Activated CD4-positive, alpha-beta memory T cell treated with anti-CD3 and anti-CD28 coated beads for 36 hours (primary cell): Measurements from ENCODE around the gene SCART1. TPM values are rescaled to one million over a fixed set of nuclear protein-coding genes. Genes with fewer than 3 reads are reported as not detected.
A peak's percentile ranks its signal among the peaks of the same experiment; 100 is the strongest.
"Not testable (repeated sequence)": the region's sequence is repeated elsewhere in the genome, so short reads cannot be mapped to it uniquely, and the experiment has no call there.

Source experiments
- CTCF ChIA-PET: fragments of 350-600 bp; sonication (Branson Sonifier 250); formaldehyde crosslinking; loops from one replicate; lab custom pipeline; 2021; ENCODE audit warnings: antibody characterized with exemption, inconsistent platforms; lab: Charles Lee
- POLR2A ChIA-PET: fragments of 350-600 bp; sonication (Branson Sonifier 250); formaldehyde crosslinking; loops from one replicate; lab custom pipeline; 2021; ENCODE audit warnings: antibody characterized with exemption; lab: Charles Lee
- DNase-seq: peaks from one replicate; pipeline ENCODE4 v3.0.0-alpha.2; 2020
- H3K27ac Mint-ChIP-seq: one replicate; pipeline ENCODE4 v1.8.0; 2021; ENCODE audit warnings: mixed read lengths
- H3K27me3 Mint-ChIP-seq: one replicate; pipeline ENCODE4 v1.8.0; 2021; ENCODE audit warnings: mixed read lengths
- H3K36me3 Mint-ChIP-seq: one replicate; pipeline ENCODE4 v1.8.0; 2021; ENCODE audit warnings: mixed read lengths
- H3K4me1 Mint-ChIP-seq: one replicate; pipeline ENCODE4 v1.8.0; 2021; ENCODE audit warnings: low read depth, mixed read lengths
- H3K4me3 Mint-ChIP-seq: one replicate; pipeline ENCODE4 v1.8.0; 2021; ENCODE audit warnings: mild to moderate bottlenecking, mixed read lengths
- H3K9me3 Mint-ChIP-seq: one replicate; pipeline ENCODE4 v1.8.0; 2021; ENCODE audit warnings: mixed read lengths
- intact Hi-C: fragments of 100-400 bp; cut with micrococcal nuclease; formaldehyde crosslinking; loops from one replicate; pipeline ENCODE4 v1.15.1; 2023
- total RNA-seq, 2 experiments: library from RNA; stranded (reverse); gene quantifications; one replicate each; pipeline ENCODE4 v1.2.3, GENCODE V29; 2021

Gene SCART1
- total RNA-seq, 2 experiments from 2014 or later: 5.4 to 6.2 TPM

DNA sequence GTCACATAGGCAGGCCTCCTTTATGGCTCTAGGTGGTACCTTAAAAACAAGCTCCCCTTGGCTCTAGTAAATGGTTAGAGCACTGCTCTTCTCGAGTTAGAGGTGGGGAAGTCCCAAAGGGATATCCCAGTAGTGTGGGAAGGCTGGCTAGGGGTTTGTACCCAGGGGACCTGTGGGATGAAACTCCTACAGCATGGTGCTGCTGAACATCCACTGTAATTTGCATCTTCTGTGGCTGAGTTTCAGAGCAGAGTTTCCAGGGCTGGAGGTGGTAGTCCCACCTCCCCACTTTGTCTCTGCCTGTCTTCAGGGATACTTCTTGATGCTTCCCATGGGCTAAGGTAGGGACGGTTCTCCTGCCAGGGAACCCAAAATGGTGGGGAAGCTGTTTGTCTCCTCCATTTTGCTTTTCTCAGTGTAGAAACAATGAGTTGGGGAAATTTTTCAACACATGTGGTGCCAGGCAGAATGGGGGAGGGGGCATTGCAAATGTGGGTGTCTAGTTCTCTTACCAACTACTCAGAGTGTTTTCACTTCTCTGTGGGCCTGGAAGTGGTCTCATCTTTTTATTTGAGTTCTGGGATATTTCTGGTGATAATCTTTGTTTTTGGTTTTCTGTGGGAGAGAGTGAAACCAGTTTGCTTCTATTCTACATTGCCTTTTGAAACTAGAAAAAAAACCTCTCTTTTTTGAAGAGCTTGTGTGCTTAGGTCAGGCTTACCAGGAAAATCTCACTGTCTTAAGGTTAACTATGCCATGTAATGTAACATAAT, 36.3 kb downstream of the SCART1 start:
- H3K9me3 Mint-ChIP-seq: peaks cover 32% of the 10 kb centered on the region
- peak; percentile 29 for DNase-seq
- intact Hi-C loops: loop anchor here (10.0 kb wide), 1 partner anchor 165 kb away; no protein-coding TSS in a partner anchor
- H3K4me1 Mint-ChIP-seq: peaks cover 7% of the 10 kb centered on the region
- no peak overlapping the region for H3K27ac Mint-ChIP-seq
- no peaks in the 10 kb centered on the region for H3K27me3 Mint-ChIP-seq
- H3K36me3 Mint-ChIP-seq: peaks cover 13% of the 10 kb centered on the region
- no peak overlapping the region for H3K4me3 Mint-ChIP-seq
- ChIA-PET POLR2A (no interaction called here), CTCF (interaction anchor here (1.1 to 1.7 kb wide), 4 partner anchors 30 to 161 kb away, joined by 3 to 7 read pairs (median 3); no protein-coding TSS in a partner anchor)

DNA sequence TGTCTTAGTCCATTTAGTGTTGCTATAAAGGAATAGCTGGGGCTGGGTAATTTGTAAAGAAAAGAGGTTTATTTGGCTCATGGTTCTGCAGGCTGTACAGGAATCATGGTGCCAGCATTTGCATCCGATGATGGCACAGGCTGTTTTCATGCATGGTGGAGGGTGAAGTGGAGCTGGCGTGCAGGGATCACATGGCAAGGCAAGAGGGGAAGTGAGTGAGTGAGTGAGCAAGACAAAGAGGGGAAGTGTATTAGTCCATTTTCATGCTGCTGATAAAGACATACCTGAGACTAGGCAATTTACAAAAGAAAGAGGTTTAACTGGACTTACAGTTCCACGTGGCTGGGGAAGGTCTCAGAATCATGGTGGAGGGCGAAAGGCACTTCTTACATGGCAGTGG, 39.8 kb downstream of the SCART1 start:
- H3K27ac Mint-ChIP-seq, H3K36me3 Mint-ChIP-seq, DNase-seq, H3K27me3 Mint-ChIP-seq, POLR2A ChIA-PET, H3K4me3 Mint-ChIP-seq, H3K9me3 Mint-ChIP-seq, H3K4me1 Mint-ChIP-seq: not testable (repeated sequence)
- CTCF ChIA-PET: interaction anchor here (1.8 kb wide), 1 partner anchor 55 kb away, joined by 11 read pairs; no protein-coding TSS in a partner anchor
- intact Hi-C loops: loop anchor here (10.0 kb wide), 1 partner anchor 169 kb away; no protein-coding TSS in a partner anchor

DNA sequence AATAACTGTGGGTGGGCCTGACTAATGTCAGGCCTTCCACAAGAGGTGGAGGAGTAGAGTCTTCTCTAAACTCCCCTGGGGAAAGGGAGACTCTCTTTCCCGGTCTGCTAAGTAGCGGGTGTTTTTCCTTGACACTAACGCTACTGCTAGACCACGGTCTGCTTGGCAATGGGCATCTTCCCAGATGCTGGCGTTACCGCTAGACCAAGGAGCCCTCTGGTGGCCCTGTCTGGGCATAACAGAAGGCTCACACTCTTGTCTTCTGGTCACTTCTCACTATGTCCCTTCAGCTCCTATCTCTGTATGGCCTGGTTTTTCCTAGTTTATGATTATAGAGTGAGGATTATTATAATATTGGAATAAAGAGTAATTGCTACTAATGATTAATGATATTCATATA, 43.6 kb downstream of the SCART1 start:
- peak; percentile 40 for DNase-seq
- H3K36me3 Mint-ChIP-seq, H3K27me3 Mint-ChIP-seq, H3K27ac Mint-ChIP-seq, H3K4me1 Mint-ChIP-seq, H3K4me3 Mint-ChIP-seq, POLR2A ChIA-PET: not testable (repeated sequence)
- CTCF ChIA-PET: interaction anchor here (1.2 to 7.3 kb wide), 3 partner anchors 55 to 168 kb away, joined by 5 to 45 read pairs (median 6); no protein-coding TSS in a partner anchor
- peaks cover 16% of the 10 kb centered on the region for H3K9me3 Mint-ChIP-seq
- intact Hi-C loops: loop anchor here (2.0 to 10.0 kb wide), 2 partner anchors 61 to 173 kb away; no protein-coding TSS in a partner anchor

DNA sequence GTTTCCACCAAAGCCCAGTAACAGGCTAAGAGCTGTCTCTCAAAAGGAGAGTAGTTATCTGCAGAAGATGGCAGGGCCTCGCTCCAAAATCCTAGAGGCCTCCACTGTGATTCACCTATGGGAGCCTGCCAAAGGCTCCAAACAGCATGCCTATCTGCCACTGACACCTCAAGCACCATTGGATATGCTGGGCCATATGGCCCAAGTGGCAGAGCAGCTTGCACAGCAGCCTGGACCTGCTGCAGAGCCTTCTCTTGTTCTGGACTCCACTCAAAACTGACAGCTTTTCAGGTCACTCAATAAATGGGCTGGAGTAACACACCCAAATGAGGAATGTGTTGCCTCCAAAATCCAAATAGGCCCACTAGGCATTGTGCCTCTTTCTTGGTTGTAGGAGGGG, 45.4 kb downstream of the SCART1 start:
- DNase-seq, H3K4me3 Mint-ChIP-seq, H3K27me3 Mint-ChIP-seq, H3K36me3 Mint-ChIP-seq, H3K27ac Mint-ChIP-seq, POLR2A ChIA-PET, H3K4me1 Mint-ChIP-seq: not testable (repeated sequence)
- peaks cover 16% of the 10 kb centered on the region for H3K9me3 Mint-ChIP-seq
- intact Hi-C loops: loop anchor here (10.0 kb wide), 1 partner anchor 174 kb away; no protein-coding TSS in a partner anchor
- CTCF ChIA-PET: interaction anchor here (7.3 kb wide), 1 partner anchor 61 kb away, joined by 45 read pairs; no protein-coding TSS in a partner anchor

DNA sequence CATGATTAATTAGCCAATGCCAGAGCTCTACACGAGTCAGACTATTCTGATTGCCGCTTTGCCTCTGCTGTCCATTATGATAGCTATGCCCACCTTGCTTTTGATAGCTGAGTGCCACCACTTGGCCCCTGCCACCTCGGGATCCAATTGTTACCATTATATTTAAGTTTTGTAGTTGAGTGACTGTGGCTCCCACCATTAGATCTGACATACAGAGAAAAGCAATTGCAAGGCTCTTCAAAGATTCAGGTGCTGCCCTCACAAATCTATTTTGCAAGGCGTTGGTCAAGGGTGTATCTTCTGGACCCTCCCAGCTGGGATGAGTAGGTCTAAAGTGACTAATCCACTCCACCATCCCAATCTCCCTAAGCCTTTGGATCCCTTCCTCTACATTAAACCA, 47.2 kb downstream of the SCART1 start:
- intact Hi-C loops, POLR2A ChIA-PET, H3K4me3 Mint-ChIP-seq, H3K27ac Mint-ChIP-seq, DNase-seq, H3K27me3 Mint-ChIP-seq, H3K36me3 Mint-ChIP-seq, H3K4me1 Mint-ChIP-seq: not testable (repeated sequence)
- H3K9me3 Mint-ChIP-seq: peaks cover 16% of the 10 kb centered on the region
- CTCF ChIA-PET: interaction anchor here (0.7 to 7.3 kb wide), 2 partner anchors 19 to 63 kb away, joined by 3 to 45 read pairs; no protein-coding TSS in a partner anchor

DNA sequence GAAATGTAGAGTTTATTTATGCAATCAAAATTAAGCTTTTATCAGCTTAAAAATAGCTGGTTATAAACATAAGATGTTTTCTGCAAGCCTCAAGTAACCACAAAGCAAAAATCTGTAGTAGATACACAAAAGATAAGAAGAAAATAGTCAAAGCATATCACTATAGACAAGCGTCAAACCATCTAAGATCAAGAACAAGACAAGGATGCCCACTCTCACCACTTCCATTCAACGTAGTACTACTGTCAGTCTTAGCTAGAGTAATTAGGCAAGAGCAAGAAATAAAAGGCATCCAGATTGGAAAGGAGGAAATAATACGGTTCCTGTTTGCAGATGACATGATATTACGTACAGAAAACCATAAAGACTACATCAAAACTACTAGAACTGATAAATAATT, 56.0 kb downstream of the SCART1 start:
- H3K9me3 Mint-ChIP-seq: peaks cover 8% of the 10 kb centered on the region
- ChIA-PET CTCF (interaction anchor here (0.6 to 1.7 kb wide), 3 partner anchors 71 to 180 kb away, joined by 3 to 7 read pairs (median 3); no protein-coding TSS in a partner anchor), POLR2A (no interaction called here)
- H3K27ac Mint-ChIP-seq: no peak overlapping the region
- peaks cover 10% of the 10 kb centered on the region for H3K27me3 Mint-ChIP-seq
- no peaks in the 10 kb centered on the region for H3K4me1 Mint-ChIP-seq
- intact Hi-C loops: no loop called here
- no peak for DNase-seq
- peaks cover 1% of the 10 kb centered on the region for H3K36me3 Mint-ChIP-seq
- H3K4me3 Mint-ChIP-seq: no peak overlapping the region

DNA sequence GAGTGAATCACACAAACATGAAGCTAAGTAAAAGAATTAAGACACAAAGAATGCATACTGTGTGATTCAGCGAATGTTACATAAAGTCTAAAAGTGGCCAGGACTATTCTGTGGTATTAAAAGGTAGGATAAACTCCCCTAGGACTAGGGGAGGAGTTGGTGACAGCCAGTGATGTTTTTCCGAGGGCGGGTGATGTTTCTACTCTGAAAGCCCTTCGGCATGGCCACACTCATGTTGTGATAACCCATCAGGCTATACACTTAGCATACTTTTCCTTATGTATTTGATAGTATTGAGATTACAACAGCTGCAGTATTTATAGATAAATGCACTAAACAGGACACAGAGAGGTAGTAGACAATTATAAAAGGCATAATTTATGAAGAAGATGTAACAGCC, 57.7 kb downstream of the SCART1 start:
- CTCF ChIA-PET: no interaction called here
- peaks cover 7% of the 10 kb centered on the region for H3K27me3 Mint-ChIP-seq
- H3K9me3 Mint-ChIP-seq: peaks cover 8% of the 10 kb centered on the region
- no peak overlapping the region for H3K4me3 Mint-ChIP-seq
- POLR2A ChIA-PET: no interaction called here
- peaks cover 1% of the 10 kb centered on the region for H3K36me3 Mint-ChIP-seq
- no peak for DNase-seq
- no peak overlapping the region for H3K27ac Mint-ChIP-seq
- H3K4me1 Mint-ChIP-seq: no peaks in the 10 kb centered on the region
- intact Hi-C loops: no loop called here

DNA sequence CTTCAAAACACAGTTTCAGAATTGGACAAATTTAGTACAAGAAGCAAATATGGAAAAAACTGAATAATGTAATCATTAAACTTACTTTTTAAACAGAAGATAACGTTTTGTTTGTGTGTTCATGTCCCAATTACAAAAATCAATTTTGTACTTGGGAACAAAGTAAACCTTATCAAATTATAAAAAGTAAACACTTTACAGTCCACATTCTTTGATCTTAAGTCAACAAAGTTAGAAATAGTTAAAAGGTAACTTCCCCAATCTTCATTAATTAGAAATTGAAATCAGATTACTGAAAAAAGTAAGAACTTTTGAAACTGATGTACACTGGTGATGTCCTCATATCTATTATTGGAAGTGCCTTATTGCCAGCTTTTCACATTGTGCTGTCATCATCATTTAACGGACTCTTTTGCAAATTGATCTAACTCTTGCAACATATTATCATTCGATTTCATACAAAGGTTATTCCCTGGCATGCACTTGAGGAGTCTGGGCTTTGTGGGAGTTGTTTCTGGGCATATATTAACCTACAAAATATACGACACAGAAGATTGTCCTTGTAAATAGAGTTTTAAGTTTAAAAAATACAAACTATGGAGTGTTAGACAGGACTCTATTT, 58.3 kb downstream of the SCART1 start:
- Mint-ChIP-seq H3K27ac (no peak overlapping the region), H3K4me3 (no peak overlapping the region), H3K4me1 (no peaks in the 10 kb centered on the region), H3K36me3 (peaks cover 1% of the 10 kb centered on the region), H3K27me3 (peaks cover 7% of the 10 kb centered on the region), H3K9me3 (peaks cover 8% of the 10 kb centered on the region)
- ChIA-PET CTCF (no interaction called here), POLR2A (no interaction called here)
- DNase-seq: no peak
- intact Hi-C loops: no loop called here

DNA sequence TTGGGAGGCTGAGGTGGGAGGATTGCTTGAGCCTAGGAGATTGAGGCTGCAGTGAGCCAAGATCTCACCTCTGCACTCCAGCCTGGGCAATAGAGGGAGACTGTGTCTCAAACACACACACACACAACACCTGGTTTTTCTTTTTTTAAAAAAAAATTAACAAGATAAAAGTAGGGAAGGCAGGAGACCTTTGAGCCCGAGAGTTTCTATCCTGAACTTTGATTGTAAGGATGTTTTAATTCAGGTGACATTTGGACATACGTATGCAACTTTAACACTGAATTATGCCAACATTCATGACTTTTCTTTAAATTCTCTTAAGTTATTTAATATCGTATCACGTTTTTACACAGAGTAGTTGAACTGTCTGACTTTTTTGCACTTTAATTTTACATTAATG, 61.7 kb downstream of the SCART1 start:
- intact Hi-C loops: no loop called here
- no peaks in the 10 kb centered on the region for H3K9me3 Mint-ChIP-seq
- H3K27ac Mint-ChIP-seq: no peak overlapping the region
- no peak for DNase-seq
- CTCF ChIA-PET: interaction anchor here (0.7 to 1.3 kb wide), 2 partner anchors 73 to 77 kb away, joined by 3 to 4 read pairs; no protein-coding TSS in a partner anchor
- peaks cover 5% of the 10 kb centered on the region for H3K27me3 Mint-ChIP-seq
- no peak overlapping the region for H3K4me3 Mint-ChIP-seq
- H3K4me1 Mint-ChIP-seq: peaks cover 7% of the 10 kb centered on the region
- no peaks in the 10 kb centered on the region for H3K36me3 Mint-ChIP-seq
- POLR2A ChIA-PET: no interaction called here

DNA sequence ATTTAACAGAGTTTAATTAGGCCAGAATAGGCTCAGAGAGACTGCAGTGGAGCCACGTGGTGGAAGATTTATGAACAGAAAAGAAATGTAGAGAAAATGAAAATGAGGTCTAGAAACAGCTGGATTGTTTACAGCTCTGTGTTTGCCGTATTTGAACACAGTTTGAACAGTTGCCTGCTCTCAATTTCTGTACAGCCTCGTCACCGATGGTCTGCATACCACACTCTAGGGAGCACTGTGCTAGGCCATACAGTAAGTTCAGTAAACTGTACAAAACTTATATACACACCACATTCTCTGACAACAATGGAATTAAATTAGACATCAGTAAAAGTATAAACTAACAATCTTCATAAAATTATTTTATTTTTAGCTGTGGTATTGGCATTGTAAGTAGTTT, 62.3 kb downstream of the SCART1 start:
- no peak overlapping the region for H3K4me3 Mint-ChIP-seq
- H3K27ac Mint-ChIP-seq: no peak overlapping the region

DNA sequence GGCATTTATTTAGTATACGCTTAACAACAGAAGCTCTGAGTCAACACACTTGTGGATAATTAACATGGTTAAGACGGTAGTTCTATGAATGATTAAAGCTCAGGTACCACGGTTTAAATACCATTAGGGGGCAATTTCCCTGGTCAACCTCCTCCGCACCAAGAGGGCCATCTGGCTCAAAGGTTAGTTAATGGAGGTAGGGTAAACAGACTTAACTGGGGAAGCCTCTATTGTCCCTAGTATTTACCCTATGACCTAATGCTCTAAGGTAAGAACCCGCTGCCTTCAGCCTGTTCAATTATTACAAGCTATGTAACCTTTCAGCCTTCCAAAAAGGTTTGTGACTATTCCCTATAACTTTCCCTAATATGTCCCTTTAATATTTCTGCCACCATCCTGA, 64.8 kb downstream of the SCART1 start:
- H3K36me3 Mint-ChIP-seq, POLR2A ChIA-PET, H3K27me3 Mint-ChIP-seq, H3K9me3 Mint-ChIP-seq, DNase-seq, H3K4me3 Mint-ChIP-seq, intact Hi-C loops, H3K27ac Mint-ChIP-seq: not testable (repeated sequence)
- H3K4me1 Mint-ChIP-seq: peaks cover 12% of the 10 kb centered on the region
- CTCF ChIA-PET: interaction anchor here (1.3 to 4.6 kb wide), 2 partner anchors 81 to 91 kb away, joined by 4 to 35 read pairs; no protein-coding TSS in a partner anchor

More for the DNA sequence above, 62.3 kb downstream of the SCART1 start:
- intact Hi-C loops: no loop called here
- peaks cover 3% of the 10 kb centered on the region for H3K27me3 Mint-ChIP-seq
- peaks cover 12% of the 10 kb centered on the region for H3K4me1 Mint-ChIP-seq
- H3K9me3 Mint-ChIP-seq: no peaks in the 10 kb centered on the region
- no peak for DNase-seq
- CTCF ChIA-PET: interaction anchor here (0.7 to 2.0 kb wide), 3 partner anchors 74 to 78 kb away, joined by 3 to 7 read pairs (median 4); no protein-coding TSS in a partner anchor
- POLR2A ChIA-PET: no interaction called here
- H3K36me3 Mint-ChIP-seq: no peaks in the 10 kb centered on the region
